HG03095 (cell line): ENCODE data around the gene HASPIN.

Experiments
- ATAC-seq: cut with Tn5 transposase; IDR thresholded peaks from one replicate; pipeline ENCODE4 v1.9.1; 2021; ENCODE audit warnings: moderate library complexity; ENCODE audit not compliant: unreplicated experiment

The HASPIN gene

GRCh38 chr17:3723556-3724377 is at the start of gene HASPIN:
TSS of gene HASPIN (plus strand) at chr17:3723903. CDS start at chr17:3723936, 33 bp downstream.
- peak; percentile 68 for ATAC-seq

DNA sequence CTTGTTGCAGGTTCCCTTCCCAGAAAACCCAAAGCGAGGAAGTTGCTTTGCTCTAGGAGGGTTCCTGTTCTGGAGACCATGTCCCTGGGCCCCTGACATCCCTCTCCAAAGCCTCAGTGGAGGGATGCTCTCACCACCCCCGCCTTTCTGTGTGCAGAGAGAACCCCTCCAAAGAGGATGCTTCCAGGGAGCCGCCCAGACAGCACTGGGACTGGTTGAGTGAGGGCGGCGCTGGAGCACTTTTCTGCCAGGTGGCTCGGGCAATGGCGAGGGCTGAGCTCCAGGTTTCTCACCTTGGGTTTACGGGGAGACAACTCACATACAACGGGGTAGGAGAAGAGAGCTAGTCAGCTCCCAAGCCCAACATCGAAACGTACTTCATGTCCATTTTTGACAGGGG is 47.8 kb upstream of the HASPIN start:
- ATAC-seq, result no peak

GRCh38 chr17:3678095-3678820 is 45.4 kb upstream of the HASPIN start:
- ATAC-seq, result no peak

DNA sequence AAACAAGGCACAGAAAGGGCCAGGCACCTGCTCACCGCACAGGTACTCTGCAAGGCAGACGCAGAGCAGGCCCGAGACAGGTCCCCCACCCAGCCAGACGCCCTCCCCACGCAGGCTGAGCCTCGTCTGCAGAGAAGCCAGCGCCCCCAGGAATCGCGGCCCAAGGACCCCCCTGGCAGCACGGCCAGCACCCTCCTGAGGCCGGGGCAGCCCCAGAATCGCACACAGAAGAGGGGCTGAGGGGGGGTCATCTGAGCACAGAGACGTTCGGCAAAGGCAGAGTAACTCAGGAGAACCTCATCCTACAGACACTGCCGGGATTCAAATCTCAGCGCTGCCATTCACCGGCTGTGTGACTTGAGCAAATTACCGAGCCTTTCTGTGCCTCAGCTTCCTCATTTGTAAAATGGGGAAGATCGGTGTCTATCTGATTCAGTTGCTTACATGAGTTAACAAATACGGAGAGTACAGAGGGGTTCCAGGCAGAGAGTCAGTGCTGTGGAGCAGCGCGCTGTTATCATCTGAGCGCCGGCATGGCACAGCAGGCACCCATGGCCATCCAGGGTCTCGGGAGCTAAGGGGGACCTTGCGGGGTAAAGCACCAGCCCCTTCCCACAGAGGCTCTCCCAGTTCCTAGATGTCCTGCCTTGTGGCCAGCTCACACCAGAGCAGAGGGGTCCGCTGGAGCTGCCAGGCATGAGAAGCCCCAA is 44.7 kb upstream of the HASPIN start:
- ATAC-seq, result no peak

- no peak for ATAC-seq
Measured at GRCh38 chr17:3679531-3680126, 44.1 kb upstream of the HASPIN start.

DNA sequence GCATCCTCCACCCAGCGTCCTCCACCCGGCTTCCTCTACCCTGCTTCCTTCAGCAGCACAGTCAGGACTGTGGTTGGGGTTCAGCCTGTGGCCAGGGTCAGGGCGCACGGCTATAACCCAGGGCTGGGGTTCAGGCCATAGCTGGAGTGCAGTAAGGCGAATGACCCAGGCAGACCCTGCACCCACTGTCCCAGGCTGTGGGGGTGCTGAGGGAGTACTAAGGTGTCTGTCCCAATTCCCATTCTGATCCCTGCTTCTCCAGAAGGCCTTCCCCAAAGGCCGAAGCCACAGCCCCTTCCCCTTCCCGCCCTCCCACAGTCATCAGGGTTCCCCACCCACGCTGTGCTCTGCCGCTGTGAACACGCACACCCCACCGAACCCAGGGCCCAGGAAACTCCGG is 42.6 kb upstream of the HASPIN start:
- no peak for ATAC-seq

DNA sequence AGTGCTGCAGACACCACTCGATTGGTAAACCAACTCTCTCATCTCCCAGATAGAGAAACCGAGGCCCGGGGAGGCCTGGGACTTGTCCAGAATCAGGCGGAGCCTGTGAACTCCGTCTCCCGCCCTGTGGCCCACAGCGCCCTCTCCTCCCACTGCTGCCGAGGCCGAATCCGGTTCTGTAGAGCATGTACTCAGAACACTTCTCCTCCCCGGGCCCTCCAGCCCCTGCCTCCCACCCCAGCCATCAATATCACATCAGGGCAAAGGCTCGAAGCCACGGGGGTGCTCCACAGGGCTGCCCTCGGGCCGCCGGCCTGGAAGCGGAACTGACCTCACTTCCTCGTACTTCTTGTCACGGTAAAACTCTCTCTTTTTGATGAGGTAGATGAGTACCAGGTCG is 42.1 kb upstream of the HASPIN start:
- ATAC-seq, result no peak

DNA sequence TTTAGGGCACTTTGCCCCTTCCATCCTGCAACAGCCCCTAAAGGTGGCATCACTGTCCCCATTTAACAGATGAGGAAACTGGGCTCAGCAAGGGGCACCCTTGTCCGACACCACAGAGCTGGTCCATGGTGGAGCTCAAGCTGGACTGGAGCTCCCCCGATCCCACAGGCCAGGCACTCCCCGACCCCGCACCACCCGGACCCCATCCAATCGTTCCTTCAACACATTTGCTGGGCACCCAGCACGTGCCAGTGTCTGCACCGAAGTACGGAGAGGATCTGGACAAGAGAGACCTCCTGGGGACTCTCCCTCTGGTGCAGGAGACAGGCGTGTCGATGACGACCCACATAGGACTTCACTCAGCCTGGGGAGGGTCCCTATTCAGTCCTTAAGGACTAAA is 41.7 kb upstream of the HASPIN start:
- ATAC-seq, result no peak

- peak; percentile 52 for ATAC-seq
Measured at GRCh38 chr17:3683054-3683511, 40.6 kb upstream of the HASPIN start.

GRCh38 chr17:3685174-3685573 is 38.5 kb upstream of the HASPIN start:
- ATAC-seq, result no peak

- no peak for ATAC-seq
Measured at GRCh38 chr17:3688027-3688553, 35.6 kb upstream of the HASPIN start.

GRCh38 chr17:3688852-3689261 is 34.8 kb upstream of the HASPIN start:
- no peak for ATAC-seq

DNA sequence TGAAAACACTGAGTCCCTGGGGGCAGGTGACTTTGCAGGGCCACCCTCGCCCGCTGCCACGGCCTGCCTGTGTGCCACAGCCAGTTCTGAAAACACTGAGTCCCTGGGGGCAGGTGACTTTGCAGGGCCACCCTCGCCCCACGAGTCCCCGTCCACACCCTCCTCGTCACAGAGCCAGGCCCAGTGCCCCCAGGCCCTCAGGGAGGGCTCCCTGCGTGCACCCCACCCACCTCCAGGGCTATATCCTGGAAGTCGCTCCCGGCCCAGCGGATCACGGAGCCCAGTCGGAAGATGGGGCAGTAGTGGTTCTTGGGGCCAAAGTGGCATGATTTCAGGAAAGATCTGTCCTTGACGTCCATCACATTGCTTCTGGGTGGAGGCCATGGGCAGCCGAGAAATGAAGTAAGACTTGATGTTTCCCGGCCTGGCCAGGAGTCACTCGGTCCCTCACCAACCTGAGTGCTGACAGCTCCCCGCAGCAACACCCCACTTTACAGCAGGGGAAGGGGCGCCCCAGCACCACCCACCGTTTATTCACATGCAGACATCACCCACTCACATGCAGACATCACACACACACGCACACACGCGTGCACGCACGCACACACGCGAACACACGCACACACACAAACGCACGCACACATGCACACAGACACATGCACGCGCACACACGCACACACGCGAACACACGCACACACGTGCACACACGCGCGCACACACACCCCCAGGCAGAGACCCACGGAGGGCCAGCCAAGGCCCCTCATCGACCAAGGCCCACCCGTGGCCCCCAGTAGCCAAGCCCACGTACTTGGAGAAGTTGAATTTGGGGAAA is 34.2 kb upstream of the HASPIN start:
- no peak for ATAC-seq

- ATAC-seq, result no peak
Measured at GRCh38 chr17:3690094-3690715, 33.5 kb upstream of the HASPIN start.

DNA sequence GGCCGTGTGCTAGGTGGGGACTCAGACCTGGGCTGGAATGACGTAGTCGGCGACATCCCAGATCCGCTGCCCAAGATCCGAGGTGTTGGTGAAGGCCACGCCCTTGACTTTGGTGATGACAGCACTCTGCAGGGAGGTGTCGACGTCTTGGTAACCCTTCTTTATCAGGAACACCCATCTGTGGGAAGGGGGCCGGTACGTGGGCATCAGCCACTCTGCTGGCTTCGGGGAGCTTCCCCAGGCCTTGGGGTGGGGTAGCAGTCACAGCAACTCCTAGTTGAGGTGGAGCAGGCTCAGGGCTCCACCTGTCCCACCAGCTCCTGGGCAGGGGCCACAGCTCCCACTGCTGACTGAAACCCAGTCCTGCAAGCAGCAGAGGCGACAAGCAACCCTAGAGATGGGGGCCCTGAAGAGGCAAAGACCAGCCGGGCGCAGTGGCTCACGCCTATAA is 32.1 kb upstream of the HASPIN start:
- ATAC-seq, result no peak

DNA sequence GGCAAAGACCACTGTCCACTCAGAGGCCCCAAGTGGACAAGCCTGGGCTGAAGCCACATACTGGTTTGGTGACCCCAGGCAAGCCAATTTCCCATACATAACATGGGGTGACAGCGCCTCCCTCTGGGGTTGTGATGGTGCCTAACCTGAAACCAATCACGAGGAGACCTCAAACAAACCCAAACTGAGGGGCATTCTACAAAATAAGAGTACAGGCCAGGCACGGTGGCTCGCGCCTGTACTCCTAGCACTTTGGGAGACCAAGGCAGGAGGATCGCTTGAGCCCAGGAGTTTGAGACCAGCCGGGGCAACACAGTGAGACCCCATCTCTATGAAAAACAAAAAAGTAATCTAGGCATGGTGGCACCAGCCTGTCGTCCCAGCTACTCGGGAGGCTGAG is 31.4 kb upstream of the HASPIN start:
- ATAC-seq, result no peak

- no peak for ATAC-seq
Measured at GRCh38 chr17:3693141-3693540, 30.6 kb upstream of the HASPIN start.

GRCh38 chr17:3693829-3694231 is 29.9 kb upstream of the HASPIN start:
- peak; percentile 30 for ATAC-seq

DNA sequence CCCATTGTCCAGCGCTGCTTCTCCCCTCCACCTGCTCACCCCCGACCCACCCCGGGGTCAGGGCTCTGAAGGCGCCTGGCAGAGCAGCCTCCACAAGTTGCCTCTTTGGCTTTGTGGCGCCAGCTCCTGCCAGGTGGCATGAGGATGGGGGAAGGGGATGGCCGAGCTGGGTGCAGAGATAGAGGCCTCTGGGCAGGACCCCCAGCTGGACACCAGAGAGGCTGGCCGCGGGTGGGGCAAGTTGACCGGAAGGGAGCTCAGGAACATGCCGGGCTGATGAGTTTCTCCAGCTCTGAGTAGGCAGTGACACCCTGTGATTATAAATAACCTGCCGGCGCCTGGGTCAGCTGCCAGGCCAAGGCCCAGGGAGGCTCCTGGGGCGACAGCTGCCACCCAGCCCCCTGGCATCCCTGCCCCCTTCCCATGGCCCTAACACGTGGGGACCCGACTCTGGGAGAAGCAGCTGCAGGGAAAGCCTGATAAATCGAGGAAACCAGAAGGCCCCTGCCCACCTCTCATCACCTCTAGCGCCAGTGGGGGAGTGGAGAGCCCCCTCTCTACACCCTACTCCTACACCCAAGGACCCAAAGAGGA is 28.5 kb upstream of the HASPIN start:
- ATAC-seq, result no peak
